ENCODE data around the gene ATP2C2.
"Not testable (repeated sequence)": the region's sequence is repeated elsewhere in the genome, so short reads cannot be mapped to it uniquely, and the experiment has no call there.

Gene ATP2C2

DNA sequence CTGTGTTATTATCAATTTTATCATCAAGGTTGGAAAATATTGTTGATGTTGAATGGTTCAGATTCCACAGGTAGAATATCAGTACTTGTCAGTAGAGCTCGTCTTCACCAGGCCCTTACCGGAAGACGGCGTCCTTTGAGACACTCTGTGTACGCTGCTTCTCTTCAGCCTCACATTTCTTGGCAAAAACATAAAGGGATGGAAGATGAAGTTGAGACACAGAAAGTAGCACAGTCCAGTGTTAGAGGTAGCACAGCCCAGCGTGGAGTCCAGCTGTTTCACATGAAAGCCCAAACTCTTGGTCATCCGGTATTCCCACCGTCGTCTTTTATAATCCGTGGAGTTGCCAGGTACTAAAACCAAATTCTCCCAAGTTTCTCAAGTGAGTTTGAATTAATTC is 30.4 kb downstream of the ATP2C2 start:
- DNase-seq: no peak

GRCh38 chr16:84399912-84400311 is 31.6 kb downstream of the ATP2C2 start:
- not testable (repeated sequence) for DNase-seq

DNA sequence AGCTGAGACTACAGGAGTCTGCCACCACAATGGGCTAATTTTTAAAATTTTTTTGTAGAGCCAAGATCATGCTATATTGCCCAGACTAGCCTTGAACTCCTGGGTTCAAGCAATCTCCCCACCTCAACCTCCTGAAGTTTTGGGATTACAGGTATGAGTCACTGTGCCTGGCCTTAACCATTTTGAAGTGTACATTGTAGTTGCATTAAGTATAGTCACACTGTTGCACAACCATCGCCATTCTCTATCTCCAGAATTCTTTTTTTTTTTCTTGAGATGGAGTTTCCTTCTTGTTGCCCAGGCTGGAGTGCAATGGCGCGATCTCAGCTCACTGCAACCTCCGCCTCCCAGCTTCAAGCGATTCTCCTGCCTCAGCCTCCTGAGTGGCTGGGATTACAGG is 35.1 kb downstream of the ATP2C2 start:
- not testable (repeated sequence) for DNase-seq

- no peak for DNase-seq
These were observed 36.0 kb downstream of the ATP2C2 start for GRCh38 chr16:84404324-84404723.

DNA sequence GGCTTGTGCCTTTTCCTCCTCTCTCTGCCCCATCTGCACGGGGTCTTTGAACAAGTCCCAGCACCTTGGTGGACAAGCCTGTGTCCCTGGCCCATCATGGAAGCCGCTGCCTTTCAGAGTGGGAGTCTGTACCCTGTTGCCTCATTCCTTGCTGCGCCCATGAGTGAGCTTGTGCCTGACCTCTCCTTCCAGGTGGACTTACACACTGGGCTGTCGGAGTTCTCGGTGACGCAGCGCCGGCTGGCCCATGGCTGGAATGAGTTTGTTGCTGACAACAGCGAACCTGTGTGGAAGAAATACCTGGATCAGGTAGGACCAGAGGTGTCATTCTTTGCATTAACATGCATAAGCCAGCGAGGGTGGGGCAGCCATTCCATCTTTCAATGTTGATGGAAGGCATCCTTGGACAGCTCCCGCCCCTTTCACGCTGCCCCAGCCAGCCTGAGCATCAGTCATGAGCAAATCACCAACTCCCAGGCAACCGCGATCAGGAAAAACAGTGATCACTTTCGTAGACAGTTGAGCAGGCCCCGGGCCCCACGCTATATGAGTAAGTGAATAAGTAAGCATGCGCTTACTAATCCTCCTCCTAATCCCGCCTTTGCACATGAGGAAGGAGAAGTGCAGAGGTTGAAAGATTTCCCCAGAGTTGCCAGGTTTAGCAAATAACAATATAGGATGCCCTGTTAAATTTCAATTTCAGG is 36.8 kb downstream of the ATP2C2 start:
- no peak for DNase-seq

DNA sequence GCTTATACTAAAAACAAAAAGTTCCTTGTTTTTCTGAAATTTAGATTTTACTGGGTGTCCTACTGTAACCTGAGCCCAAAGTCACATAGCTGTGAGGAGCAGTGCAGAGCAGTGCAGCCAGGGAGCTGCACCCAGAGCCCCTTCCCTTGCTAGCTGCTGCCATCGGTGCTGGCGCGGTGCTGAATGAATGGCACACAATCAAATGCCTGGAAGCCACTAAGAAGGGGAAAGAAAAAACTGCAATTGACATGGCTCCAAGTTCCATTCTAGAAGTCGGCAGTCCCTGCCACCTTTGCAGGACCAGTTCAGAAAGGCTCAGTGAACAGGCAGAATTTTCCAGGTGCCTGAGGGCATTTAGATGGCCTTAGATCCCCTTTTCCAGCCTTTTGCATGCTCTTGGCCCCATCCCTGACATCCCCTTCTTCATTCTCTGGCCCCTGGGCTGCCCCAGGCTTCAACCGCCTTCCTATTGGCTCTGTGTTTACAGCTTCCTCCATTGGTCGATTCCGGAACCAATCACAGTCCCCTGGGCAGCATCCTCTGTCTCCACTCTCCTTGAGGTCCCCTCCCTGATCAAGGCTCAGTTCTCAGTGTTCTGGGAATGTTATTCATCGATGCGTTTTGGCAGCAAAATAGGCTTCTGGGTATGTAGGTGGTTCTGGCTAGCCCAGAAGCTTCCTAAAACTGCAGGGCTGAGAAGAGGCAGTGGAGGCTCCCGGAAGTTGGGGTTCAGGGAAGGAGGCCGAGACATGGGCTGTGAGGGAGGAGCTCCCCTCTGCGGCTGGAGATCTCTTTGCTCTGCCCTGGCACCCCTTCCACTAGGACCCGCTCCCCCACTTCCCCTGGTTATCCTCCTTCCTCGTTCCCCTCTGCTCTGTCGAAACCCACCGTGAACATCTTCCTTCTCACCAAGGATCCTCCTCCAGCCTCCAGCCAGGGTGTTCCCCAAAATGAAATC is 37.9 kb downstream of the ATP2C2 start:
- no peak for DNase-seq

DNA sequence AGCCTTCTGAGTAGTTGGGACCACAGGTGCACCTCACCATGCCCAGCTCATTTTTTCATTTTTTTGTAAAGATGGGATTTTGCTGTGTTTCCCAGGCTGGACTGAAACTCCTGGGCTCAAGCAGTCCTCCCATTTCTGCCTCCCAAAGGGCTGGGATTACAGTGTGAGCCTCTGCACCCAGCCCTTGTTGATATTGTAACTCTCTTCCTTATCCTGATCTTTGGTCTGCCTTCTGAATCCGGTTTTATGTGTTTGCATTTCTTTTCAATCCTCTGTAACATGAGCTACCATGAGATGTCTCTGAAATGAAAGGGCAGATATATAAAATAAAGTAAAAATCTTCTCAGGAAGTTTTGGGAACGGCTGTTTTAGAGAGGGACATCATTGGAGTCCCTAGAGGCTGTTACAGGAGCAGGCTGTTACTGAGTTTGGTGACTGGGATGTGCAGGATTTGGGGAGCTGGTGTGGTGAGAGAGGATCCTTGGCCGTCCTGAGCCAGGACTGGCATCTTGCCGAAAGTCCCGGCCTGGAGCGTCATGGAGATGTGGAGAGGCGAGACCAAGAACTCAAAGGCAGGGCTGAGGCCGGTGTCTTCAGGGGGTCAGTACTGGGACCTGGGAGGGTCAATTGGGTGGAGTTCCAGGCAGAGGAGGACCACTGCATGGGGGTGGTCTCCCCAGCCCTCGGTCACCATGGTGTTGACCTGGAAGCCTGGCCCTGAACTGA is 39.4 kb downstream of the ATP2C2 start:
- no peak for DNase-seq

- DNase-seq: no peak
These were observed 40.0 kb downstream of the ATP2C2 start for GRCh38 chr16:84408314-84408690.

DNA sequence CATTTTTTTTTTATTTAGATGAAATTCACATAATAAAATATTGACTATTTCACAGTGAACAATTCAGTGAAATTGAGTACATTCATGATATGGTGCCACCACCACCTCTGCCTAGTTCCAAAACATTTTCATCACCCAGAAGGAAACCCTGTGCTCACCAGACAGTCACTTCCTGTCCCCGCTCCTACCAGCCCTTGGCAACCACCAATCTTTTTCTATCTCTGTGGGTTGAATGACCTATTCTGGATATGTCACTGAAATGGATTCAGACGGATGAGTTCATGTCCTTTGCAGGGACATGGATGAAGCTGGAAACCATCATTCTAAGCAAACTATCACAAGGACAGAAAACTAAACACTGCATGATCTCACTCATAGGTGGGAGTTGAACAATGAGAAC is 40.5 kb downstream of the ATP2C2 start:
- DNase-seq: no peak

DNA sequence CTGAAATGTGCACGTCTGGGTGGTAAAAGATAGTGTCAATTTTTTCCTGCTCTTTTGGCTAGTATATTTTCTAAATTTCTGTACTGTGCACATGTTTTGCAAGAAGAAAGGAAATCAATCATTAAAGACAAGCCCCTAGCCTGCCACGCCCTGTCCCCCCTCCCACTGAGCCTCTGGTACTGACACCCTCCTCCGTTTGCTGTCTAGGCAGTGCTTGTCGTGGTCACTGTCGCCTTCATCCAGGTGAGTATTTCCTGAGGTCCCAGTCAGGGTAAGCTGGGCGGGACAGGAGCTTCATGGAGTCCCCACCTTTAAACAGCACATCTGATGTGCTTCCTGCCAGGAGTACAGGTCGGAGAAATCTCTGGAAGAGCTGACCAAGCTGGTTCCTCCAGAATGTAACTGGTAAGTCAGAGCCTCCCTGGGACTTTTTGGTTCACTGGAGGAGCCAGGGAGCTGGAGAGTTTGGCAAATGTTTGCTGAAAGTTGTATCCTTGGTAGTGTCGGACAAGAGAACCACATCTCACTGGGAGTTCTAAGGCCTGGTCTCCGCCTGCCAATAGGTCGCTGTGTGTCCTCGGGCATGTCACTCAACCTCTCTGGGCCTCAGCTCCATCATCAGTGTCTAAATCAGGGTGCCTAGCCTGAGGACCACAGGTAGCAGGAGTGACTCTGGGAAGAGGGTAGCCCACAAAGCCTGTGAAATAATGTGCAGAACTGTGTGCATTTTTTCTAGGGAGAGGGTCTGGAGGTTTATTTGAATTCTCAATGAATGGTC is 42.2 kb downstream of the ATP2C2 start:
- no peak for DNase-seq

GRCh38 chr16:84411768-84412167 is 43.4 kb downstream of the ATP2C2 start:
- DNase-seq: no peak

- no peak for DNase-seq
These were observed 43.9 kb downstream of the ATP2C2 start for GRCh38 chr16:84412262-84412661.

DNA sequence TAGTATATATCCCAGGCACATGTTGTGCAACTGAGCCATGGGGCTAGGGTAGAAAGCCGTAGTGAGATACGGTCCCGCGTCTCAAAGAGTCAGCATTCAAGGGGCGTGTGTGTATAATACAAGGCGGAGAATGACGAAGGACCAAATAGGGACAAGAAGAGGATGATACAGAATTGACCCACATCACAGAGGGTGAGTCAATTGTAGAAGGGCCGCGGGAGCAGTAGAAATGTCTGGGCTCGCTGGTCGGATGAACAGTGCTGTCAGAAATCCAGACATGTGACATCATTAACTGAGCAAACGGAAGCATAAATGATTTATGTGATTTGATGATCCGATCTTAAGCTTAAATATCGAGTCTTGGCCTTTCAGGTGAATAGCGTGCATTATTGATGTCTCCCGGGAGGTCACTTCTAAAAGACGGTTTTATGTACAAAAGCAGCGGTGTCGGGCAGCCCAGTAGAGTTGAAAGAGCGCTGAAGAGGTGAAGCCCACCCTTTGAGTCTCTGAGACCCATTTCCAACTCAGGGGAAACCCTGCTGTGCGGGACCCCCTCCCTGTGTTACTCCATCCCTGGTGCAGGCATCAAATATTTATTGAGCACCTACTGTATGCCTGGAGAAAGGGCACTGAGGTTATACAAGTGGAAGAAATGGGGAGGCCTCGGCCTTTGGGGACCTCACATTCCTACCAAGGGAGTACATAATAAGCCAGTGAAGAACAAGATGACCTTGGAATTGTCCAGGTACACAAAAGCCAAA is 45.1 kb downstream of the ATP2C2 start:
- no peak for DNase-seq

- no peak for DNase-seq
These were observed 46.5 kb downstream of the ATP2C2 start for GRCh38 chr16:84414789-84415326.

DNA sequence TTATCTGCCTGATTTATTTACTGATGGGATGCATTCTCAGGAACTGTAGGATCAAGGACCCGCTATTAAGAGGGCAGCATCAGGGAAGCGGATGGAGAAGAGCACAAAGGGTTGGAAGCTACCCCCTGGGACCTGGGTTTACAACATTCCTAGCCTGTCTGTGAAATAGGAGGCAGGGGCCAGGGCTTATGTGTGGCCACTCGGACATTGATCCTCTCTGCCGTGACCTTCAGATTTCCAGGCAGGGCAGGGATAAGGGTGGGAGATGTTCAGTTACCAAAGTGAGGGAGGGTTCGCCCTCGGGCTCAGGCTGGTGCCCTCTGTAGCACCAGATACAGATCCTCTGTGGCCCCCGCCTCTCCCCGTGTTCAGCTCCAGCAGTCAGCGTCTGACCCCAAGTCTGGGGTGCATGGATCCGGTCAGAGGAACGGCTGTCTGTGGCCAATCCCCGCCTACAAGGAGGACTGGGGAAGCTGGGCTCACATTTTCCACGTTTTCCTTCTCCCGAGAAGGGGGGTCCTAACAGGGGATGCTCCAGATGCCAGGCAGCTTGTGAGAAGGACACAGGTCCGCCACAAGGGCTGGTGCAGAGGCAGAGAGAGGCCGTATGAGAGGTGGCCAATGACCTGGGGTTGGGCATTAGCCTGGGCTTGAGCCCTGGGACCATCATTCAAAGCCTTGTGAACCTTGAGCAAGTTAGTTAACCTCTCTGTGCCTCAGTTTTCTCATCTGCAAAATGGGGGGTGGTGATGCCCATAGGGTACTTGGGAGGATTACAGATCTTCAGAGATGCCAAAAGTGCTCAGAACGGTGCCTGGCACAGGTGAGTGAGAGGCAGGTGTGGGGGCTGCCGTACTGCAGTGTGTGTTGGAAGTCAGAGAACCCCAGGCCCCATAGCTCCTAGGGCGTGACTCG is 48.3 kb downstream of the ATP2C2 start:
- no peak for DNase-seq

- no peak for DNase-seq
These were observed 49.9 kb downstream of the ATP2C2 start for GRCh38 chr16:84418056-84418849.

GRCh38 chr16:84419730-84420129 is 51.4 kb downstream of the ATP2C2 start:
- DNase-seq: no peak

DNA sequence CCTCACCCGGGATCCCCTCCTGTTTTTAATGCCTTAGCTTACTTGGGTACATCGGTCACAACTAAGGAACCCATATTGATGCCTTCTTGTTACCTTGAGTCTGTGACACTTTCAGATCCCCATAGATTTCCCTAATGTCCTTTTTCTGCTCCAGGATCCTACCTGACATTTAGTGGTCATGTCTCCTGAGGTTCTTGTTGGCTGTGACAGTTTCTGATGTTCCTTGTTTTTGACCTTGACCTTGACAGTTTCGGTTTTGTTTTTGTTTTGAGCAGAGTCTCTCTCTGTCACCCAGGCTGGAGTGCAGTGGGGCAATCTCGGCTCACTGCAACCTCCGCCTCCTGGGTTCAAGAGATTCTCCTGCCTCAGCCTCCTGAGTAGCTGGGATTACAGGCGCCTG is 52.2 kb downstream of the ATP2C2 start:
- peak; percentile 22 for DNase-seq

GRCh38 chr16:84421081-84421937 is 53.0 kb downstream of the ATP2C2 start:
- DNase-seq: no peak
